GM21381 (cell line): Measurements from ENCODE around the gene PFKFB3.
"Not testable (repeated sequence)": the region's sequence is repeated elsewhere in the genome, so short reads cannot be mapped to it uniquely, and the experiment has no call there.

Experiments used
- ATAC-seq: cut with Tn5 transposase; IDR thresholded peaks from one replicate; pipeline ENCODE4 v1.9.1; 2021; ENCODE audit warnings: mild to moderate bottlenecking, moderate library complexity; ENCODE audit not compliant: unreplicated experiment

Gene PFKFB3

GRCh38 chr10:6177880-6178281 is 24.9 kb upstream of the PFKFB3 start:
- no peak for ATAC-seq

- ATAC-seq, result no peak
Observed at GRCh38 chr10:6178581-6178980, 24.2 kb upstream of the PFKFB3 start.

- ATAC-seq, result no peak
Observed at GRCh38 chr10:6179078-6179477, 23.7 kb upstream of the PFKFB3 start.

- ATAC-seq, result no peak
Observed at GRCh38 chr10:6180480-6181110, 22.1 kb upstream of the PFKFB3 start.

- no peak for ATAC-seq
Observed at GRCh38 chr10:6181249-6181648, 21.5 kb upstream of the PFKFB3 start.

- ATAC-seq, result no peak
Observed at GRCh38 chr10:6182454-6183098, 20.2 kb upstream of the PFKFB3 start.

- no peak for ATAC-seq
Observed at GRCh38 chr10:6185039-6185716, 17.6 kb upstream of the PFKFB3 start.

- no peak for ATAC-seq
Observed at GRCh38 chr10:6186894-6187256, 15.9 kb upstream of the PFKFB3 start.

- ATAC-seq, result no peak
Observed at GRCh38 chr10:6187278-6187677, 15.5 kb upstream of the PFKFB3 start.

- ATAC-seq, result not testable (repeated sequence)
Observed at GRCh38 chr10:6190033-6190432, 12.7 kb upstream of the PFKFB3 start.

GRCh38 chr10:6191147-6191546 is 11.6 kb upstream of the PFKFB3 start:
- ATAC-seq, result no peak

- ATAC-seq, result no peak
Observed at GRCh38 chr10:6191569-6191968, 11.2 kb upstream of the PFKFB3 start.

- not testable (repeated sequence) for ATAC-seq
Observed at GRCh38 chr10:6193342-6193741, 9.4 kb upstream of the PFKFB3 start.

GRCh38 chr10:6194311-6194710 is 8.4 kb upstream of the PFKFB3 start:
- no peak for ATAC-seq

- ATAC-seq, result no peak
Observed at GRCh38 chr10:6195376-6195775, 7.4 kb upstream of the PFKFB3 start.

GRCh38 chr10:6195846-6196245 is 6.9 kb upstream of the PFKFB3 start:
- no peak for ATAC-seq

GRCh38 chr10:6196524-6196923 is 6.2 kb upstream of the PFKFB3 start:
- not testable (repeated sequence) for ATAC-seq

- no peak for ATAC-seq
Observed at GRCh38 chr10:6197321-6197720, 5.4 kb upstream of the PFKFB3 start.

GRCh38 chr10:6198171-6198570 is 4.6 kb upstream of the PFKFB3 start:
- ATAC-seq, result no peak

GRCh38 chr10:6199131-6199733 is 3.5 kb upstream of the PFKFB3 start:
- ATAC-seq, result no peak

GRCh38 chr10:6200440-6200733 is 2.3 kb upstream of the PFKFB3 start:
- no peak for ATAC-seq
